Loucy (cell line): ENCODE data around the gene FCN2.

ENCODE experiments used
- CTCF ChIP-seq: fragments of 200-600 bp; sonication (generic); conservative IDR thresholded peaks from 2 replicates; pipeline ENCODE4 v1.5.1; 2014; ENCODE audit warnings: mild to moderate bottlenecking, antibody characterized with exemption, low read length
- EZH2phosphoT487 ChIP-seq: fragments of 200-600 bp; IDR thresholded peaks from 2 replicates; pipeline ENCODE4 v1.6.1; 2018; ENCODE audit warnings: antibody characterized with exemption, mild to moderate bottlenecking, moderate library complexity, borderline replicate concordance

DNA sequence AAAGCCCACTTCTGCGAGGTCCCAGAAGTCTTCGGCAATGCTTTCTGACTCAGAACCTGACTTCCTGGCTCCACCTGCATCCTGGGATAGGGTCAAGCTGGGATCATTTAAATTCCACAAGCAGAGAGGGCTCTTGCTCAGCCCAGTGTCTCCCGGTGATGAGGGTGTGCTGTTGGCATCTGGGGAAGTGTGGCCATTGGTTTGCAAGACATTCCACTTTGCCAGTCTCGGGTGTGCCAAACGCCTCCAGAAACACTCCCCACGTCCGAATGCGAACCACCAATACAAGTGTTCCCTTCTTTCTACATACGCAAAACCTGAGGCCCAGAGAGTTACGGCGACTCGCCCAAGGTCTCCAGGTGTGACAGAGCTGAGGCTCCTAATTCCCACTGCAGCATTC is 43.1 kb upstream of the FCN2 start:
- TF ChIP-seq CTCF (no peak), EZH2phosphoT487 (no peak)
